Prostate gland (tissue), 2 donors: ENCODE results near the gene VSIR.

Source experiments
- POLR2A ChIP-seq: fragments of 450-650 bp; IDR thresholded peaks from one replicate; pipeline ENCODE4 v1.6.1; 2016; ENCODE audit warnings: antibody characterized with exemption, mild to moderate bottlenecking
- POLR2AphosphoS5 ChIP-seq: sonication (generic); formaldehyde crosslinking; IDR thresholded peaks from one replicate; pipeline ENCODE4 v1.6.1; 2017; ENCODE audit warnings: antibody characterized with exemption
- TF ChIP-seq, protein P1 (sequence below), 4 experiments: fragments of 200-600 bp in 2 of 4; fragments of 450-650 bp in 2 of 4; sonication (generic) in 2 of 4; IDR thresholded peaks; 1 replicate in 3 of 4; 2 replicates in 1 of 4; pipeline ENCODE4 v1.5.1; 2016 to 2019; ENCODE audit warnings: antibody characterized with exemption in 4 of 4, mild to moderate bottlenecking in 2 of 4, moderate library complexity in 2 of 4

DNA sequence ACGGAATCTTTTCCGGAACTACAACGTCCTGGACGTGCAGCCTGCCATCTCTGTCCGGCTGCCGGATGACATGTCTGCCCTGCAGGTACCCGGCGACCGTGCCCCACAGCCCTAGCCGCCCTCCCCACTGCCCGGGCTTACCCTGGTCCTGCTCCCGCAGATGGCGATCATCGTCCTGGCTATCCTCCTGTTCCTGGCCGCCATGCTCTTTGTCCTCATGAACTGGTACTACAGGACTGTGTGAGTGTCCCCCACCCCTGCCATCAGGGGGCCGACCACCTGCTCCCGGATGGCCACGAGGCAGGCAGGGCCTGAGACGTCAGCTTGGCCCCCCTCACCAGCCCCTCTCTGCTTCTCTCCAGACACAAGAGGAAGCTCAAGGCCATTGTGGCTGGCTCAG, 38.0 kb upstream of the VSIR start:
- TF ChIP-seq, protein P1, sequence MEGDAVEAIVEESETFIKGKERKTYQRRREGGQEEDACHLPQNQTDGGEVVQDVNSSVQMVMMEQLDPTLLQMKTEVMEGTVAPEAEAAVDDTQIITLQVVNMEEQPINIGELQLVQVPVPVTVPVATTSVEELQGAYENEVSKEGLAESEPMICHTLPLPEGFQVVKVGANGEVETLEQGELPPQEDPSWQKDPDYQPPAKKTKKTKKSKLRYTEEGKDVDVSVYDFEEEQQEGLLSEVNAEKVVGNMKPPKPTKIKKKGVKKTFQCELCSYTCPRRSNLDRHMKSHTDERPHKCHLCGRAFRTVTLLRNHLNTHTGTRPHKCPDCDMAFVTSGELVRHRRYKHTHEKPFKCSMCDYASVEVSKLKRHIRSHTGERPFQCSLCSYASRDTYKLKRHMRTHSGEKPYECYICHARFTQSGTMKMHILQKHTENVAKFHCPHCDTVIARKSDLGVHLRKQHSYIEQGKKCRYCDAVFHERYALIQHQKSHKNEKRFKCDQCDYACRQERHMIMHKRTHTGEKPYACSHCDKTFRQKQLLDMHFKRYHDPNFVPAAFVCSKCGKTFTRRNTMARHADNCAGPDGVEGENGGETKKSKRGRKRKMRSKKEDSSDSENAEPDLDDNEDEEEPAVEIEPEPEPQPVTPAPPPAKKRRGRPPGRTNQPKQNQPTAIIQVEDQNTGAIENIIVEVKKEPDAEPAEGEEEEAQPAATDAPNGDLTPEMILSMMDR (IDR thresholded peaks at IDR 0.05), result no peak
- TF ChIP-seq POLR2A (no peak), POLR2AphosphoS5 (no peak)
